Cardiac muscle cell (in vitro differentiated cells and primary cell): ENCODE measurements around the gene RAET1G. TPM values are rescaled to one million over a fixed set of nuclear protein-coding genes. Genes with fewer than 3 reads are reported as not detected.
"Not testable (repeated sequence)": the region's sequence is repeated elsewhere in the genome, so short reads cannot be mapped to it uniquely, and the experiment has no call there.

Experiments
- DNase-seq, 2 donors: peaks; one replicate each; pipeline versions ENCODE4 v3.0.0 to v3.0.0-alpha.2; 2010 to 2017; ENCODE audit warnings: low read depth in 1 of 2, low spot score in 1 of 2
- H3K27ac ChIP-seq: fragments of 200-600 bp; sonication (generic); 2 replicates; pipeline ENCODE4 v1.5.1; 2016
- H3K27me3 ChIP-seq: fragments of 200-600 bp; sonication (generic); 2 replicates; pipeline ENCODE4 v1.6.0; 2016; ENCODE audit warnings: control low read depth
- H3K36me3 ChIP-seq: fragments of 200-600 bp; sonication (generic); 2 replicates; pipeline ENCODE4 v1.5.1; 2016; ENCODE audit warnings: control low read depth
- H3K4me1 ChIP-seq: fragments of 200-600 bp; sonication (generic); 2 replicates; pipeline ENCODE4 v1.8.1; 2017; ENCODE audit warnings: low read depth, mild to moderate bottlenecking, mixed run types
- H3K4me3 ChIP-seq: fragments of 200-600 bp; sonication (generic); 2 replicates; pipeline ENCODE4 v1.5.1; 2016; ENCODE audit warnings: mild to moderate bottlenecking
- H3K9me3 ChIP-seq: fragments of 200-600 bp; sonication (generic); 2 replicates; pipeline ENCODE4 v1.5.1; 2017; ENCODE audit warnings: low read depth, mild to moderate bottlenecking, control low read depth
- polyA plus RNA-seq: library from polyadenylated mRNA; unstranded; fragments of >200 nt; fragmentation: Nextera tagmentation; extraction: Ambion mirVana; gene quantifications from 2 replicates; pipeline ENCODE4 v1.2.1, GENCODE V29; 2016
- total RNA-seq: library from RNA; depleted of rRNA; stranded (reverse); fragments of >200 nt; gene quantifications from 2 replicates; pipeline ENCODE4 v1.2.3, GENCODE V29; 2016
- TF ChIP-seq, protein P1 (sequence below): IDR thresholded peaks from 2 replicates; pipeline ENCODE4 v1.5.1; 2012; ENCODE audit warnings: low read depth, mild to moderate bottlenecking, low read length

RAET1G gene
- total and polyA plus RNA-seq, 2 experiments from 2014 or later, result not detected

DNA sequence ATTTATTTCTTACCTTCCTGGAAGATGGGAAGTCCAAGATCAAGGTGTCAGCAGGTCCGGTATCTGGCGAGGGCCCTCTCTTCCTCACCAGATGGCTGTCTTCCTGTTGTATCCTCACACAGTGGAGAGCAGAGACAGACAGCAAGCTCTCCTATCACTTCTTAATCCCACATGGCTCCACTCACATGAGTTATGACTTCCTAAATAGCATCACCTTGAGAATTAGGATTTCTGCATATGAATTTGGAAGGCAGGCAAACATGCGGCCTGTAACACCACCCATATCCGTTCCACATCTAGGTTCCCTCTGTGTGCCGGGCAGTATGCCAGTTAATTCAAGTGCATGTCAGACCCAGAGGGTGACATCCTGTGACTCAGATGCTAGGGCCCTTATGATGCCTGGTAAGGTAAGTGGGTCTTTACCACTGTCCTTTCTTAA, 27.1 kb downstream of the RAET1G start:
- Histone ChIP-seq H3K27ac (no peak overlapping the region), H3K4me3 (no peak overlapping the region), H3K27me3 (peaks cover 3% of the 10 kb centered on the region), H3K36me3 (no peaks in the 10 kb centered on the region), H3K4me1 (no peaks in the 10 kb centered on the region), H3K9me3 (no peaks in the 10 kb centered on the region)
- TF ChIP-seq, protein P1, sequence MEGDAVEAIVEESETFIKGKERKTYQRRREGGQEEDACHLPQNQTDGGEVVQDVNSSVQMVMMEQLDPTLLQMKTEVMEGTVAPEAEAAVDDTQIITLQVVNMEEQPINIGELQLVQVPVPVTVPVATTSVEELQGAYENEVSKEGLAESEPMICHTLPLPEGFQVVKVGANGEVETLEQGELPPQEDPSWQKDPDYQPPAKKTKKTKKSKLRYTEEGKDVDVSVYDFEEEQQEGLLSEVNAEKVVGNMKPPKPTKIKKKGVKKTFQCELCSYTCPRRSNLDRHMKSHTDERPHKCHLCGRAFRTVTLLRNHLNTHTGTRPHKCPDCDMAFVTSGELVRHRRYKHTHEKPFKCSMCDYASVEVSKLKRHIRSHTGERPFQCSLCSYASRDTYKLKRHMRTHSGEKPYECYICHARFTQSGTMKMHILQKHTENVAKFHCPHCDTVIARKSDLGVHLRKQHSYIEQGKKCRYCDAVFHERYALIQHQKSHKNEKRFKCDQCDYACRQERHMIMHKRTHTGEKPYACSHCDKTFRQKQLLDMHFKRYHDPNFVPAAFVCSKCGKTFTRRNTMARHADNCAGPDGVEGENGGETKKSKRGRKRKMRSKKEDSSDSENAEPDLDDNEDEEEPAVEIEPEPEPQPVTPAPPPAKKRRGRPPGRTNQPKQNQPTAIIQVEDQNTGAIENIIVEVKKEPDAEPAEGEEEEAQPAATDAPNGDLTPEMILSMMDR, result no peak
- DNase-seq, result peak in 1 of 2 donors; percentile 46

DNA sequence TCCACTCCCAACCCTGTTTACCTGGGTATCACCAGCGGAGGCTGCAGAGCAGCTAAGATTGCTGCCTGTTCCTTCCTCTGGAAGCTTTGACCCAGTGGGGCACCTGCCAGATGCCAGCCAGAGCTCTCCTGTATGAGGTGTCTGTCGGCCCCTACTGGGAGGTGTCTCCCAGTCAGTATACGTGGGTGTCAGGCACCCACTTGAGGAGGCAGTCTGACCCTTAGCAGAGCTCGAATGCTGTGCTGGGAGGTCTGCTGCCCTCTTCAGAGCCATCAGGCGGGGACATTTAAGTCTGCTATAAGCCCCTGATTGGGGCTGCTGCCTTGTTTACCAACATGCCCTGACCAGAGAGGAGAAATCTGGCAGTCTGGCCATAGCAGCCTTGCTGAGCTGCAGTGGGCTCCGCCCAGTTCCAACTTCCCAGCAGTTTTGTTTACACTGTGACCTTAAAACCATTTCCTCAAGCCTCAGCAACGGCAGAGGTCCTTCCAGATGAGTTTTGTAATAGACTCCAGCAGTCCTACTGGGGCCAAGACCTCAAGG, 27.8 kb downstream of the RAET1G start:
- TF ChIP-seq, protein P1, result no peak
- DNase-seq, result peak in 1 of 2 donors; percentile 90
- Histone ChIP-seq H3K4me3 (no peak overlapping the region), H3K27me3 (peaks cover 3% of the 10 kb centered on the region), H3K27ac (no peak overlapping the region), H3K9me3 (no peaks in the 10 kb centered on the region), H3K36me3 (no peaks in the 10 kb centered on the region), H3K4me1 (no peaks in the 10 kb centered on the region)

DNA sequence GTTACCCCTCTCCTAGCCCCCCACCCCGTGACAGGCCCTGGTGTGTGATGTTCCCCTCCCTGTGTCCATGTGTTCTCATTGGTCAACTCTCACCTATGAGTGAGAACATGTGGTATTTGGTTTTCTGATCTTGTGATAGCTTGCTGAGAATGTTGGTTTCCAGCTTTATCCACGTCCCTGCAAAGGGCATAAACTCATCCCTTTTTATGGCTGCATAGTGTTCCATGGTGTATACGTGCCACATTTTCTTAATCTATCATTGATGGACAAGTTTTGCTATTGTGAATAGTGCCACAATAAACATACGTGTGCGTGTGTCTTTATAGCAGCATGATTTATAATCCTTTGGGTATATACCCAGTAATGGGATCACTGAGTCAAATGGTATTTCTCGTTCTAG, 31.1 kb downstream of the RAET1G start:
- H3K4me1 ChIP-seq, H3K36me3 ChIP-seq, H3K27ac ChIP-seq, H3K9me3 ChIP-seq, H3K4me3 ChIP-seq, H3K27me3 ChIP-seq, DNase-seq: not testable (repeated sequence)

DNA sequence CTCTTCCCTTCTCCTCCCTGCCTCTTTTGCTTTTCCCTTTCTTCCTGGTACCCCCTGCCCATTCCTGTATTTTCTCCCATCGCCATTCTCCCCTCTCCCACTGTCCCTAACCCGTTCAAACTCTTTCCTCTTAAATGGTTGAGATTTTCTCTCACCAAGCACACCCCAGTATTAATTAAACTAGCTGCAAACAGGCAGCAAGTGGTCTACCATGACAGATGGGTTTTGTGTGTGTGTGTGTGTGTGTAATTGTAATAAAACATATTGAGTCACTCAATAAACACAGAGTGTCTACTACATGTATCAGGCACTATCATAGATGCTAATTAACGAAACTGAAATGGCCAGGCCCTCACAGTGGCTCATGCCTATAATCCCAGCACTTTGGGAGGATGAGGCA, 31.7 kb downstream of the RAET1G start:
- H3K9me3 ChIP-seq, result no peaks in the 10 kb centered on the region
- TF ChIP-seq, protein P1, result no peak
- no peak overlapping the region for H3K27ac ChIP-seq
- H3K4me1 ChIP-seq, result no peaks in the 10 kb centered on the region
- no peaks in the 10 kb centered on the region for H3K36me3 ChIP-seq
- no peak for DNase-seq
- peaks cover 3% of the 10 kb centered on the region for H3K27me3 ChIP-seq
- no peak overlapping the region for H3K4me3 ChIP-seq

DNA sequence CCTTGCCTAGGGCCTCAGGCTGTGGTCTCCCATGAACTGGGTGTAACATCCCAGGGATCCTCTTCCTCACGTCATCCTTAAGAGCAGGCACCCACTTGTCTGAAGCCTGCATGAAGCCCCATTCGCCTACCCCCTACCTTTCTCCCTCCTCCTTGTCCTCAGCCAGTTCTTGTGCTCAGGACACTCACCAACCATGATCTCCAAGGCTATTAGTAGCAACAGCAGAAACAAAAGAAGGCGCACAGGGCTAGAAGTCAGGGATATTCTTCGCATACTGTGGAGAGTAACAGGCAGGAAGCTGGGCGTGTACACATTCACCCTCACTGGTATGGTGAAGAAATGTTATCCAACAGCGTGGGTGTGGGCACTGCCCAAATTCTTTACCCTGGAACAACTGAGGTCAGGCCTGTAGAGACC, 32.3 kb downstream of the RAET1G start:
- TF ChIP-seq, protein P1, result no peak
- Histone ChIP-seq H3K4me1 (no peaks in the 10 kb centered on the region), H3K27ac (no peak overlapping the region), H3K9me3 (no peaks in the 10 kb centered on the region), H3K4me3 (no peak overlapping the region), H3K36me3 (no peaks in the 10 kb centered on the region), H3K27me3 (peaks cover 3% of the 10 kb centered on the region)
- no peak for DNase-seq

DNA sequence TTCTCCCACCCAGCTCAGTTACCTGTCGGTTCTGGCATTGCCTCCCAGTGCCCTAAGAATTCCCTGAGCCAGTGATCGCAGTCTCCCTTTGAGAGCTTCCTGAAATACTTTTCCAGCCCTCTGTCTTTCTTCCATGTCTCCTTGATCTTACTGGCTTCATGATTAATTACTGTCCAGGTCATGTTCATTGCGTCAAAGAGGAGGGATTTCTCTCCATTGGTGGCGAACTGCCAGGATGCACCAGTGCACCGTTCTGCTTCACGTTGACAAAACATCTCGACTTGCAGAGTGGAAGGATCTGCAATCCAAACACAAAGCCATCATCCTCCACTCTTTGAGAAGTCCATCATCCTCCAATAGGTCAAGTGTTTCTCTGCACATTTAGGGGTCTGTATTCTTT, 33.6 kb downstream of the RAET1G start:
- Histone ChIP-seq H3K4me3 (no peak overlapping the region), H3K9me3 (no peaks in the 10 kb centered on the region), H3K27ac (no peak overlapping the region), H3K4me1 (no peaks in the 10 kb centered on the region), H3K27me3 (peaks cover 8% of the 10 kb centered on the region), H3K36me3 (no peaks in the 10 kb centered on the region)
- DNase-seq, result no peak
- TF ChIP-seq, protein P1, result no peak
